Activated CD8-positive, alpha-beta memory T cell treated with anti-CD3 and anti-CD28 coated beads for 24 hours (primary cell): ENCODE measurements around the gene MYO7B.
"Not testable (repeated sequence)": the region's sequence is repeated elsewhere in the genome, so short reads cannot be mapped to it uniquely, and the experiment has no call there.

Source experiments
- DNase-seq: peaks from one replicate; pipeline ENCODE4 v3.0.0-alpha.2; 2020

MYO7B gene

DNA sequence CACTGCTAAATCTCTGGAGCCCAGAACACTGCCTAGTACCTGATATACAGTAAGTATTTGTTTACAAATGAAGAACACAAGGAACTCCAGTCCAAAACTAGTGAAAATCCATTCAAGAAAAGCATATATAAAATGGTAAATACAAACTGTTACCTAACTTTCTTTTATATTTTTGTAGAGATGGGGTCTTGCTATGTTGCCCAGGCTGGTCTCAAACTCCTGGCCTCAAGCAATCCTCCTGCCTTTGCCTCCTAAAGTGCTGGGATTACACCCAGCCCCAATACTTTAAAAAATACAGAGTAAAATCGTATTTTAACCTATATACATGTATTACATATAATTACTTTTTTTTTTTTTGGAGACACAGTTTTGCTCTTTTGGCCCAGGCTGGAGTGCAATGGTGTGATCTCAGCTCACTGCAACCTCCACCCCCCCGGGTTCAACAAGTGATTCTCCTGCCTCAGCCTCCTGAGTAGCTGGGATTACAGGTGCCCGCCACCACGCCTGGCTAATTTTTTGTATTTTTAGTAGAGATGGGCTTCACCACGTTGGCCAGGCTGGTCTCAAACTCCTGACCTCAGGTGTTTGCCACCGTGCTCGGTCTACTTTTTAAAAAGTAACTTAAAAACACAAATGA is 11.2 kb upstream of the MYO7B start:
- not testable (repeated sequence) for DNase-seq

DNA sequence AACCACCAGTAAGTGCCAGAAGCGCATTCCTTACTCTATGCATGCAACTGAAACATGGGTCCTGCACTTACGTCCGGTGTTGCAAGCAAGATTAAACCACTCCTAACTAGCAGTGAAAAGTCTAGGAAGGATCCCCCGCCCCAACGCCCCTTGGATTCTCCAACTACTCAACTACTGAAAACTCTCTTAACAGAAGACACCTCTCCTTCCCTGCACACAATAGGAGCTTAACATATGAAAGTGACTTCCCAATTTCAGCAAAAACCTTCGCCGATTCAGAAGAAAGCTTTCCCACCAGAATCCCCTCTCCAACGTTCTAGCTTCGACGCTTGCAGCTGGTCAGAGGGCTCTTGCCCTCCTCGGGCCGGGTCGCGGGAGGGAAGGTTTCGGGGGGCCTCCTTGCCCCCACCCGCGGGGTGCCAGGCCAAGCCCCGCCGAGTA is 9.8 kb upstream of the MYO7B start:
- no peak for DNase-seq

DNA sequence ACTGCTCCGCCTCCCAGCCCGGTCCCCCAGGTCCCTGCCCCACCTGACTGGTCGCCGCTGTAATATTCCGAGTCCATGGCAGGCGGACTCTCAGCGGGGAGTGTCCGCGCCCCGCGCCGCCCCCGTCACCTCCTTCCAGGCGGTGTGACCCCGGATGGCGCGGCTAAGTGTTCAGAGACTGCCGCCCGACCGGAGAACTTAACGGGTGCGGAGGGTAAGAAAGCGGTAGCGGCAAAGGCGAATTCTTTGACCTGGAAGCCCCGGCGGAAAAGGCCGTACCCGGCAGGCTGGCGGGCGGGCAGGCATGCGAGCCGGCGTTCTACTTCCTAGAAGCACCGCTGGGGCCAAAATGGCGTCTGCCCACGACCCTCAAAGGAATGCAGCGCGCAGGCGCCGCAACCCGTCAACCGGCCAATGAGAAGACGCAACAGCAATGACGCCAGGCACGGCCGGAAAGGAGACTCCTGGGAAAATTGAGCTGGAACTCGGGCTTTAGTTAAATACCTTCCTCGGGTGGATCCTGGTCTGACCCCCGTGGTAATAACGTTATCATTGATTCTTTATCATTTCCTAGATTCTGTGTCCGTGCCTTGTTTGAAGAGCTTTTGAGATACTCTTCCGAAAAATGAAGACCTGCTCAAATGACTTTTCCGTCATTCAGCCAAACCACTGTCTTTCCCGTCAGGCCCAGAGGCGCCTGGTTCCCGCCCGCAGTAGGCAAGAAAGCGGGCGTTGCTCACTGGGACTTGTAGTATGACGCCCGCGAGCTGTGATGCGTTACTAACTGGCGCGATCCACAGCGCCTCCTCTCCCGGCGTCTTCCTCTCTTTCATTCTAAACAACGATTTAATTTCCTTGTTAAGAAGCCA is 9.1 kb upstream of the MYO7B start, which contains the start of gene IWS1:
Gene IWS1, minus strand, starts transcription at position 358 of the 869 bp plus-strand sequence. Its CDS starts 281 bp downstream, at position 77.
- peak; percentile 95 for DNase-seq

GRCh38 chr2:127527001-127527804 is 8.3 kb upstream of the MYO7B start:
- no peak for DNase-seq

- no peak for DNase-seq
Observed at GRCh38 chr2:127528487-127528886, 7.0 kb upstream of the MYO7B start.

DNA sequence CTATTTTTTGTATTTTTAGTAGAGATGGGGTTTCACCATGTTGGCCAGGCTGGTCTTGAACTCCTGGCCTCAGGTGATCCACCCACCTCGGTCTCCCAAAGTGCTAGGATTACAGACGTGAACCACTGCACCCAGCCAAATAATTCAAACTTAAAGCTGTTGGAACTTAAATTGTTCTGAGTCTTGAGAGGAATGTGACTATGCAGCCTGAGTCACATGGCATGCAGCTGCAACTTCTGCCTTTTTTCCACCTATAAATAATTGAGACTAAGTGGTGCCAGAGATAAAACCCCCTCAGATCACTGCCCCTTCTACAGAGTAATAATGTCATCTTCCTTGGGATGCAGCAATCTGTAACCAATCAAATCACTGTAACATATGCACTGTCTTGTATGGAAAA is 6.1 kb upstream of the MYO7B start:
- not testable (repeated sequence) for DNase-seq

DNA sequence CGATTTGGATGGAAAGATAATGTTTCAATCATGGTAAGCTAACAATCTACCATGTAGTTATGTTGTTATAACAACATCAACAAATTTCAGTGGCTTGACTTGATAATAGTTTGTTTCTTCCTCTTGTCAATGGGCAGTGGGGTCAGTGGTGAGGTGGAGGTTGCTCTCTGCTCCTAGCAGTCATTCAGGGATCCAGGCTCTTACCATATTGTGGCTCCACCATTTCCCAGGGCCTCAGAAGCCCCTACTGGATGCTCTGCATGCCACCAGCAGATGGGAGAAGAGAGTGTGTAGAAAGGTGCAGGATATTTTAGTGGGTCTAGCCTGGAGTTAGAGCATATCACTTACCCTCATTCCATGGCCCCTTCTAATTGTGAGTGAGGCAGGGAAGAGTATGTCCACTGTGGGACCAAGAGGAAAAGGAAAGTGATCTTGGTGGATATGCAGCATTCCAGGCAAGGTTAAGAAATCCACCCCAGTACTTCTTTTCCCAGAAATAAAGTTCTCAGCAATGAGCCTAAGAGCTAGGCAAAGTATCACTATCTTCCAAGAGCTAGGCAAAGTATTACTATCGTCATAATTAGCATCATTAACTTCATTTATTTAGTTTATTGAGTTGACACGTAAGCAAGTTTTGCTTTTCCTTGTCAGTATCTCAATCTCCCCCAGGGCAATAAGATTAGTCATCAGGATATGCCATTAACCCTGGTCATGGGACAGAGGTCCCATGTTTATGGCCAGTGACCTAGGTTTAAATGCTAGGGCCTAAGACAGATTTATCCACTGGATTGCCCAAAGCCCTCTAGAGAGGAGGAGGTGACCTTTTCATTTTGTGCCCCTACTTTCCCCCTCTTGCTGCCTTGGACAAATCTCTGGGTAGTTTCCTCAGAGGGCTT is 5.0 kb upstream of the MYO7B start:
- no peak for DNase-seq

GRCh38 chr2:127531221-127531648 is 4.2 kb upstream of the MYO7B start:
- DNase-seq, result no peak

GRCh38 chr2:127532296-127532695 is 3.2 kb upstream of the MYO7B start:
- no peak for DNase-seq

GRCh38 chr2:127535918-127536317 is 435 bp downstream of the MYO7B start:
- DNase-seq, result no peak

DNA sequence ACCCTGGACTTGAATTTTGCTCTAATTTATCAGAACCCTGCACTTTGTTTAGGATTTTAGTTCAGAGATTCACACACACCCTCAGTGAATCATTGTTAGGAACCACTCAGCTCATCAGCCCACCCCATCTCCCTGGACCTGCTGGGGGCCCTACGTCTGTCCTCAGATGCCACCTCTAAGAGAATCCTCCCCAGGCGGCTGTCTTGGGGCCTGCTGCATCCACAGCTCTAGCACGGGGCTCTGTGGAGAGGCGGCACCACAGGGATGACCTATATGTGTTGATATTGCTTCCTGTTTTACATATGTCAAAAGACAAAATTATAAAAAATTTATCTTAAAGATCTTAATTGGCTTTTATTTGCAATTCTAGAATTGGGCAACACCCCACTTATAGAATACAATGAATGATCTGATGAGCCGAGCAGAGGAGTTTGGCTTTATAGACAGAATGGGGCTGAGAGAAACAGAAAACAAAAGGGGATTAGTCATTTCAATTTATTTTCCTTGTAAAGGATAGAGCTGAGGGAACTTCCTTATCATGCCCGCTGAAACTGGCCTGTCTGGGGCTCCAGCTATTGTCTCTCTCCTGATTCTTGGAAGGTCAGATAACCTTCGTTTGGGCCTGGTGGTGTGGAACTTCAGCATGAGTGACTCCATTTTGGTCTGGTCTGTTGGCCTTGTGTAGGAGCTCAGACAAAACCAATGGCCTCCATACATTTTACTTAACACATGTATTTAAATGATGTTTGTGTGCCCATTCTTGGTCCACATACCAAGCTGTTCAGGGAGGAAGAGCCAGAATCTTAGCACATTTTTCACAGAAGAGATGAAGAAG is 1.4 kb downstream of the MYO7B start:
- no peak for DNase-seq

- no peak for DNase-seq
Observed at GRCh38 chr2:127537644-127538043, 2.2 kb downstream of the MYO7B start.

DNA sequence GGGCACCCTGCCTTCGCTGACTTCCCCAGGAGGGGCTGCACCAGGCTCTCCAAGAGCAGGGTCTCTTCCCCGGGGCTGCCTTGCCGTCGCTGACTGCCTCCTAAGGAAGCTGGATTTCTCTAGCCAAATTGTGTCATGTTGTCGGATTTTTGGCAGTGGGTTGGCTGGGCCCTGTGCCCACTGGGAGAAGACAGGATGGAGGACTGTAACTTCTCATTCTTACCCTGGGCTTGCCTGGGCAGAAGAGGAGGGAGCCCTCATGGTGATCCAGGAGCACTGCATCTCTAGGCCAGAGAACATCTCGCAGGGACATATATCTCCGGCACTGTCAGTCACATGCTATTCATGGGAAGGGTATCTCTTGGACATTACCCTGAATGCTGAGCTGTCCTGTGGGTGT is 6.3 kb downstream of the MYO7B start:
- DNase-seq, result no peak

- DNase-seq, result no peak
Observed at GRCh38 chr2:127542231-127542630, 6.7 kb downstream of the MYO7B start.

DNA sequence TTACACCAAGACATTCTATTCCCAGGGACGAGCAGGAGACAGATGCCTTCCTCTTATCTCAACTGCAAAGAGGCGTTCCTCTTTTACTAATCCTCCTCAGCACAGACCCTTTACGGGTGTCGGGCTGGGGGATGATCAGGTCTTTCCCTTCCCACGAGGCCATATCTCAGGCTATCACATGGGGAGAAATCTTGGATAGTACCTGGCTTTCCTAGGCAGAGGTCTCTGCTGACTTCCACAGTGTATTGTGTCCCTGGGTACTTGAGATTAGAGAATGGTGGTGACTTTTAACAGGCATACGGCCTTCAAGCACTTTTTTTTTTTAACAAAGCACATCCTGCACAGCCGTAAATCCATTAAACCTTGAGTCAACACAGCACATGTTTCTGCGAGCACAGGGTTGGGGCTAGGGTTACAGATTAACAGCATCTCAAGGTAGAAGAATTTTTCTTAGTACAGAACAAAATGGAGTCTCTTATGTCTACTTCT is 7.6 kb downstream of the MYO7B start:
- DNase-seq, result not testable (repeated sequence)

DNA sequence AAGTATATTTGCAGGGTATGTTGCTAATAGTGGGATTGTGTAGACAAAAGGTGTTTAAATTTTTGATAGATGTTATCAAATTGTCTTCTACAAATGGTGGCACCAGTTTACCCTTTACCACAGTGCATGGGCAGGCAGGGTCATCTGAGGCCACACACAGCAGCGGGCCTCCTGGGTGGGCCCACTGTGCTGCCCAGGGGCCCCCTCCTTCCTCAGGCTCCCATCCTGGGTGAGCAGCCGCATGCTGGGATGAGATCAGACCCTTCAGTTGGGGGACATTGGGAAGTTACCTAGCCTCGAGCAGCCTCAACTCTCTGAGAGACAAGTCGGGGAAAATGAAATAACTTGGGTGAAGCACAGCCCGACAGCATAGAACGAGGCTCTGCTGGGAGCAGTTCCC is 9.7 kb downstream of the MYO7B start:
- no peak for DNase-seq

- DNase-seq, result no peak
Observed at GRCh38 chr2:127545796-127546195, 10.3 kb downstream of the MYO7B start.

DNA sequence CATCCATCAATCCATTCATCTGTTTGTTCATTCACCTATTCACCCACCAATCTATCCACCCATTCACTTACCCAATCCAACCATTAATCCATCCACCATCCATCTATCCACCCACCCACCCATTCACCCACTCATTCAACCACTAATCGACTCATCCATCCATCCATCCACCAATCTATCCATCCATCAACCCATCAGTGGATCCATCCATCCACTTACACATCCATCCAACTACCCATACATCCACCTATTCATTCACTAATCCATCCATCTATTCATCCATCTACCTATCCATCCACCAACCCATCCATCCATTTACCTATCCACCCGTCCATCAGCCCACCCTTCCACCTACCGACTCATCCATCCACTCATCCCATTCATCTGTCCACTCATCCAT is 11.3 kb downstream of the MYO7B start:
- DNase-seq, result no peak

GRCh38 chr2:127551221-127551930 is 15.9 kb downstream of the MYO7B start:
- DNase-seq, result peak; percentile 17

- DNase-seq, result peak; percentile 43
Observed at GRCh38 chr2:127552336-127552735, 16.9 kb downstream of the MYO7B start.
